DOHH2 (cell line): ENCODE measurements around the gene ROBO1.

Source experiments
- H3F3A ChIP-seq: fragments of 200-600 bp; sonication (generic), shearing (Covaris generic); 2 replicates; pipeline ENCODE4 v1.6.0; 2016; ENCODE audit warnings: antibody characterized with exemption, mild to moderate bottlenecking; ENCODE audit not compliant: control insufficient read depth, insufficient read depth
- H3K27ac ChIP-seq: fragments of 200-600 bp; sonication (generic); 2 replicates; pipeline ENCODE4 v1.5.1; 2014; ENCODE audit warnings: low read depth, mild to moderate bottlenecking, low read length, moderate library complexity
- H3K27me3 ChIP-seq: fragments of 200-600 bp; sonication (generic); 2 replicates; pipeline ENCODE4 v1.6.1; 2014; ENCODE audit warnings: mild to moderate bottlenecking, low read length, mixed read lengths; ENCODE audit not compliant: control insufficient read depth
- H3K36me3 ChIP-seq: fragments of 200-600 bp; sonication (generic); 2 replicates; pipeline ENCODE4 v1.6.1; 2014; ENCODE audit warnings: mild to moderate bottlenecking, low read length, moderate library complexity, mixed read lengths; ENCODE audit not compliant: control insufficient read depth
- H3K4me1 ChIP-seq: fragments of 200-600 bp; sonication (generic); 2 replicates; pipeline ENCODE4 v1.6.1; 2014; ENCODE audit warnings: mild to moderate bottlenecking, low read length, mixed read lengths; ENCODE audit not compliant: control insufficient read depth
- H3K4me2 ChIP-seq: fragments of 200-600 bp; sonication (generic); 2 replicates; pipeline ENCODE4 v1.6.0; 2014; ENCODE audit warnings: mild to moderate bottlenecking, low read length, moderate library complexity
- H3K4me3 ChIP-seq: fragments of 200-600 bp; sonication (generic); 2 replicates; pipeline ENCODE4 v1.5.1; 2014; ENCODE audit warnings: mild to moderate bottlenecking, low read length, mixed read lengths
- H3K79me2 ChIP-seq: fragments of 200-600 bp; sonication (generic); 2 replicates; pipeline ENCODE4 v1.6.1; 2014; ENCODE audit warnings: mild to moderate bottlenecking, low read length, mixed read lengths; ENCODE audit not compliant: control insufficient read depth
- H3K9me2 ChIP-seq: fragments of 200-600 bp; sonication (generic); replicated peaks from 2 replicates; pipeline ENCODE4 v1.6.1; 2014; ENCODE audit warnings: mild to moderate bottlenecking, low read length, mixed read lengths; ENCODE audit not compliant: control insufficient read depth
- H3K9me3 ChIP-seq: fragments of 200-600 bp; sonication (generic); 2 replicates; pipeline ENCODE4 v1.6.1; 2014; ENCODE audit warnings: antibody characterized with exemption, low read length, mixed read lengths; ENCODE audit not compliant: control insufficient read depth, insufficient read depth
- H4K20me1 ChIP-seq: fragments of 200-600 bp; sonication (generic); 2 replicates; pipeline ENCODE4 v1.6.0; 2014; ENCODE audit warnings: low read depth, mild to moderate bottlenecking, antibody characterized with exemption, low read length, moderate library complexity; ENCODE audit not compliant: control insufficient read depth, insufficient read depth
- EZH2phosphoT487 ChIP-seq: fragments of 200-600 bp; sonication (generic); IDR thresholded peaks from 2 replicates; pipeline ENCODE4 v1.6.1; 2017; ENCODE audit warnings: borderline replicate concordance, mild to moderate bottlenecking, antibody characterized with exemption, low read length, moderate library complexity, mixed read lengths
- TF ChIP-seq, protein P1 (sequence below): fragments of 200-600 bp; sonication (generic); IDR thresholded peaks from one replicate; pipeline ENCODE4 v1.5.1; 2014; ENCODE audit warnings: antibody characterized with exemption, mild to moderate bottlenecking, low read depth, low read length; ENCODE audit not compliant: poor library complexity, severe bottlenecking

The ROBO1 gene

DNA sequence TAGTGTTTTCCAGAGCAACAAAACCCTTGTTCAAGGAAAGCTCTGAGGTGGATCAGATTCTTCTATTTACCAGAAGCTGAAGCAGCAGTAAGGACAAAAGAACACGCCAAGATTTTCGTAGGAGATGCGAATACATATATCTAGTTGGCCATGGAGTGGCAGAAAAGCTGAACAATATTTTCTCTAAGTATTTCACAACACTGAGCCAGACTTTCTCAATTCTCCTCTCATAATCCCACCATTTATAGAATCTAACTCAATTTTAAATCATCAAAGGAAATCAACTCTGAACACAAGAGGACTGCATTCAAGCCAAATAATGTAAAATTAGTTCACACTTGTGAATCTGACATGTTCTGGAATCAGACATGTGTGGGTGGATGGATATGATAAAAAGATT, 775.0 kb downstream of the ROBO1 start:
- no peaks in the 10 kb centered on the region for H3K4me1 ChIP-seq
- no peak overlapping the region for H3K27ac ChIP-seq
- no peaks in the 10 kb centered on the region for H3K9me3 ChIP-seq
- H3K27me3 ChIP-seq, result no peaks in the 10 kb centered on the region
- H3K4me2 ChIP-seq, result no peak overlapping the region
- H3K4me3 ChIP-seq, result no peak overlapping the region
- no peak for TF ChIP-seq EZH2phosphoT487
- TF ChIP-seq, protein P1, sequence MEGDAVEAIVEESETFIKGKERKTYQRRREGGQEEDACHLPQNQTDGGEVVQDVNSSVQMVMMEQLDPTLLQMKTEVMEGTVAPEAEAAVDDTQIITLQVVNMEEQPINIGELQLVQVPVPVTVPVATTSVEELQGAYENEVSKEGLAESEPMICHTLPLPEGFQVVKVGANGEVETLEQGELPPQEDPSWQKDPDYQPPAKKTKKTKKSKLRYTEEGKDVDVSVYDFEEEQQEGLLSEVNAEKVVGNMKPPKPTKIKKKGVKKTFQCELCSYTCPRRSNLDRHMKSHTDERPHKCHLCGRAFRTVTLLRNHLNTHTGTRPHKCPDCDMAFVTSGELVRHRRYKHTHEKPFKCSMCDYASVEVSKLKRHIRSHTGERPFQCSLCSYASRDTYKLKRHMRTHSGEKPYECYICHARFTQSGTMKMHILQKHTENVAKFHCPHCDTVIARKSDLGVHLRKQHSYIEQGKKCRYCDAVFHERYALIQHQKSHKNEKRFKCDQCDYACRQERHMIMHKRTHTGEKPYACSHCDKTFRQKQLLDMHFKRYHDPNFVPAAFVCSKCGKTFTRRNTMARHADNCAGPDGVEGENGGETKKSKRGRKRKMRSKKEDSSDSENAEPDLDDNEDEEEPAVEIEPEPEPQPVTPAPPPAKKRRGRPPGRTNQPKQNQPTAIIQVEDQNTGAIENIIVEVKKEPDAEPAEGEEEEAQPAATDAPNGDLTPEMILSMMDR, result no peak
- no peaks in the 10 kb centered on the region for H3K79me2 ChIP-seq
- no peaks in the 10 kb centered on the region for H3K36me3 ChIP-seq
- no peaks in the 10 kb centered on the region for H3F3A ChIP-seq
- H4K20me1 ChIP-seq, result no peaks in the 10 kb centered on the region
- H3K9me2 ChIP-seq, result no peaks in the 10 kb centered on the region

DNA sequence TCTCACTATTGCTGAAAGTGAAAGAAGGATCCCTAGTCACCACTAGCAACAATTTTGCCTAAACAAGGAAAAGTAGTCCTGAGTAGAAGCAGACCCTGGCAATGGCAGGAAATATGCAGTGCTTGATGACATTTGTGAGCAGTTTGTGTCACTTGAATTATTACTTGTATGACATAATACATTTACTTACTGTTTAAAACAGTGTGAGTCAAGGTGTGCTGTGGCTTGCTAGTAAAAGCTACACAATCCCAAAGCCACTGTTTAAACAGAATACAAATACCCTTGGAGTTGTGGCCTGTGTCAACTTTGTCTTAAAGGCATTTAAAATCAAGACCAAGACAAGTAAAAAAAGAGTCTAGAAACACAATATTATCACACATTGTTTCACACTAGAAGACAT, 775.4 kb downstream of the ROBO1 start:
- Histone ChIP-seq H3F3A (no peaks in the 10 kb centered on the region), H3K4me1 (no peaks in the 10 kb centered on the region), H3K9me2 (no peaks in the 10 kb centered on the region), H3K27ac (no peak overlapping the region), H3K27me3 (no peaks in the 10 kb centered on the region), H4K20me1 (no peaks in the 10 kb centered on the region), H3K4me2 (no peak overlapping the region), H3K36me3 (no peaks in the 10 kb centered on the region), H3K9me3 (no peaks in the 10 kb centered on the region), H3K4me3 (no peak overlapping the region), H3K79me2 (no peaks in the 10 kb centered on the region)
- TF ChIP-seq, protein P1, result no peak
- TF ChIP-seq EZH2phosphoT487, result no peak

DNA sequence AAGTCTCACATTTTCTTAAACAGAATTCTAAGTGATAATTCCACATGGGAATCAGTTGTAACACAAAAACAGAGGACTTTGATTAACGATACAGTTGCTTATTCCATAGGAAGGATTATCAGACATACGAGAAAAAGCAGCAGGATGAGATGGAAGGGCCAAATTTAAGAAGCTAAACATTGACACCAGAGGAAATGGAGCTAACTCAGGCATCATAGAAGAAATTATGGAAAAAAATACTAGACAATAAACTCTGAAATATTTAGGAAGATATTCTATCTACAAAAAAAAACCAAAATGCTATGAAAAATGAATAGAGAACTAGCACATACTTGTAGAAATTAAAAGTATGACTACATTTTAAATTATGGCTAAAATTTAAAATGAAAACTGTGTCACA, 776.1 kb downstream of the ROBO1 start:
- no peaks in the 10 kb centered on the region for H3K36me3 ChIP-seq
- H3K9me2 ChIP-seq, result no peaks in the 10 kb centered on the region
- H3K27ac ChIP-seq, result no peak overlapping the region
- no peaks in the 10 kb centered on the region for H3K79me2 ChIP-seq
- no peaks in the 10 kb centered on the region for H3K4me1 ChIP-seq
- no peaks in the 10 kb centered on the region for H4K20me1 ChIP-seq
- no peaks in the 10 kb centered on the region for H3K9me3 ChIP-seq
- no peaks in the 10 kb centered on the region for H3K27me3 ChIP-seq
- no peak overlapping the region for H3K4me2 ChIP-seq
- no peak overlapping the region for H3K4me3 ChIP-seq
- TF ChIP-seq, protein P1, result no peak
- no peak for TF ChIP-seq EZH2phosphoT487
- H3F3A ChIP-seq, result no peaks in the 10 kb centered on the region

DNA sequence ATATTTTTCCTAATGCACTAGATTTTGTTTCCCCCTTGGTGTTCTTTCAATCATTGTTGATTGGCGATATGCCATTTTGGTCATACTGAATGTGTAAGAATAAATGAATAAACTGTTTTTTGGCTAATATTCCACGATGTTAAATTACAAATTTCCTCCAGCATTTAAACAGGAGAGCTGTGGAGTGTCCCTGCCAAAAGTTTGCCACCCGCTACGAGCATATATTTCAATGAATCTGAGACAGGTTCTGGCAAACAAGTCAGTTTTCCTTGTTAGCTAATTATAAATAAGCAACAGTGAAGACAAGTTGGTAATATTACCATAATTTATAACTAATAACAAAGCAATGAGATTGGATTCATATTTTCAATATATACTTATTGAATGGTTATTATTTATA, 777.6 kb downstream of the ROBO1 start:
- H3K79me2 ChIP-seq, result no peaks in the 10 kb centered on the region
- no peaks in the 10 kb centered on the region for H3K9me2 ChIP-seq
- H4K20me1 ChIP-seq, result no peaks in the 10 kb centered on the region
- no peaks in the 10 kb centered on the region for H3K27me3 ChIP-seq
- H3K27ac ChIP-seq, result no peak overlapping the region
- H3K9me3 ChIP-seq, result no peaks in the 10 kb centered on the region
- no peak overlapping the region for H3K4me3 ChIP-seq
- TF ChIP-seq, protein P1, result no peak
- no peak for TF ChIP-seq EZH2phosphoT487
- no peak overlapping the region for H3K4me2 ChIP-seq
- no peaks in the 10 kb centered on the region for H3K4me1 ChIP-seq
- H3F3A ChIP-seq, result no peaks in the 10 kb centered on the region
- no peaks in the 10 kb centered on the region for H3K36me3 ChIP-seq
